ENCODE data around the gene PAPPA. TPM values are rescaled to one million over a fixed set of nuclear protein-coding genes. Genes with fewer than 3 reads are reported as not detected.

PAPPA gene
- total and polyA plus RNA-seq, 2 donors from 2014 or later: 4.2 to 10.2 TPM

- no peak overlapping the region for H3K27ac ChIP-seq (ENCODE audit: low read depth in 2 of 2, low read length in 2 of 2)
- FAIRE-seq: no peak
Measured at GRCh38 chr9:116232424-116233159, 79.0 kb downstream of the PAPPA start.

GRCh38 chr9:116233160-116233530 is 79.6 kb downstream of the PAPPA start:
- Histone ChIP-seq H3K36me3 (ENCODE audit: control insufficient read depth in 2 of 3, insufficient read depth in 3 of 3, low read length in 3 of 3) (no peaks in the 10 kb centered on the region), H3K9me3 (ENCODE audit: control insufficient read depth in 2 of 3, insufficient read depth in 1 of 3, low read length in 3 of 3) (no peaks in the 10 kb centered on the region), H3K27ac (ENCODE audit: low read depth in 2 of 2, low read length in 2 of 2) (no peak overlapping the region), H3K4me1 (ENCODE audit: control insufficient read depth in 2 of 3, insufficient read depth in 2 of 3, low read depth in 1 of 3, low read length in 3 of 3) (no peaks in the 10 kb centered on the region), H3K4me3 (ENCODE audit: low read length in 3 of 3) (no peak overlapping the region), H3K9ac (ENCODE audit: low read length in 3 of 3) (no peak overlapping the region), H3K27me3 (ENCODE audit: control insufficient read depth, insufficient read depth, low read length) (no peaks in the 10 kb centered on the region)
- DNase-seq: no peak
- TF ChIP-seq CTCF (IDR thresholded peaks at IDR 0.05; ENCODE audit: borderline replicate concordance, extremely low read depth, insufficient read depth): no peak
- FAIRE-seq: no peak
- intact Hi-C loops (cut with DNase I): no loop called here

More at GRCh38 chr9:116232424-116233159, 79.0 kb downstream of the PAPPA start:
- no peak overlapping the region for H3K4me3 ChIP-seq (ENCODE audit: low read length in 3 of 3)
- TF ChIP-seq CTCF (IDR thresholded peaks at IDR 0.05; ENCODE audit: borderline replicate concordance, extremely low read depth, insufficient read depth): no peak
- no peaks in the 10 kb centered on the region for H3K36me3 ChIP-seq (ENCODE audit: control insufficient read depth in 2 of 3, insufficient read depth in 3 of 3, low read length in 3 of 3)
- no peak for DNase-seq
- intact Hi-C loops (cut with DNase I): no loop called here
- no peaks in the 10 kb centered on the region for H3K9me3 ChIP-seq (ENCODE audit: control insufficient read depth in 2 of 3, insufficient read depth in 1 of 3, low read length in 3 of 3)
- no peaks in the 10 kb centered on the region for H3K4me1 ChIP-seq (ENCODE audit: control insufficient read depth in 2 of 3, insufficient read depth in 2 of 3, low read depth in 1 of 3, low read length in 3 of 3)
- no peaks in the 10 kb centered on the region for H3K27me3 ChIP-seq (ENCODE audit: control insufficient read depth, insufficient read depth, low read length)
- H3K9ac ChIP-seq (ENCODE audit: low read length in 3 of 3): no peak overlapping the region

- Histone ChIP-seq H3K4me3 (ENCODE audit: low read length in 3 of 3) (no peak overlapping the region), H3K27ac (ENCODE audit: low read depth in 2 of 2, low read length in 2 of 2) (peak overlapping the region in 1 of 2 donors; percentile 45), H3K9me3 (ENCODE audit: control insufficient read depth in 2 of 3, insufficient read depth in 1 of 3, low read length in 3 of 3) (no peaks in the 10 kb centered on the region), H3K27me3 (ENCODE audit: control insufficient read depth, insufficient read depth, low read length) (no peaks in the 10 kb centered on the region), H3K4me1 (ENCODE audit: control insufficient read depth in 2 of 3, insufficient read depth in 2 of 3, low read depth in 1 of 3, low read length in 3 of 3) (no peaks in the 10 kb centered on the region), H3K9ac (ENCODE audit: low read length in 3 of 3) (no peak overlapping the region), H3K36me3 (ENCODE audit: control insufficient read depth in 2 of 3, insufficient read depth in 3 of 3, low read length in 3 of 3) (no peaks in the 10 kb centered on the region)
- intact Hi-C loops (cut with DNase I): no loop called here
- DNase-seq (no peak), FAIRE-seq (no peak)
- TF ChIP-seq CTCF (IDR thresholded peaks at IDR 0.05; ENCODE audit: borderline replicate concordance, extremely low read depth, insufficient read depth): no peak
Measured at GRCh38 chr9:116234081-116234480, 80.5 kb downstream of the PAPPA start.
